Measurements from ENCODE around the gene EPS15.
"Not testable (repeated sequence)": the region's sequence is repeated elsewhere in the genome, so short reads cannot be mapped to it uniquely, and the experiment has no call there.

EPS15 gene

GRCh38 chr1:51519048-51519864 lies at the start of gene EPS15:
TSS of gene EPS15 (minus strand) at chr1:51519266. CDS start at chr1:51519231, 35 bp downstream.
- DNase-seq (ENCODE audit: low spot score) (peak; percentile 94), FAIRE-seq (no peak)

DNA sequence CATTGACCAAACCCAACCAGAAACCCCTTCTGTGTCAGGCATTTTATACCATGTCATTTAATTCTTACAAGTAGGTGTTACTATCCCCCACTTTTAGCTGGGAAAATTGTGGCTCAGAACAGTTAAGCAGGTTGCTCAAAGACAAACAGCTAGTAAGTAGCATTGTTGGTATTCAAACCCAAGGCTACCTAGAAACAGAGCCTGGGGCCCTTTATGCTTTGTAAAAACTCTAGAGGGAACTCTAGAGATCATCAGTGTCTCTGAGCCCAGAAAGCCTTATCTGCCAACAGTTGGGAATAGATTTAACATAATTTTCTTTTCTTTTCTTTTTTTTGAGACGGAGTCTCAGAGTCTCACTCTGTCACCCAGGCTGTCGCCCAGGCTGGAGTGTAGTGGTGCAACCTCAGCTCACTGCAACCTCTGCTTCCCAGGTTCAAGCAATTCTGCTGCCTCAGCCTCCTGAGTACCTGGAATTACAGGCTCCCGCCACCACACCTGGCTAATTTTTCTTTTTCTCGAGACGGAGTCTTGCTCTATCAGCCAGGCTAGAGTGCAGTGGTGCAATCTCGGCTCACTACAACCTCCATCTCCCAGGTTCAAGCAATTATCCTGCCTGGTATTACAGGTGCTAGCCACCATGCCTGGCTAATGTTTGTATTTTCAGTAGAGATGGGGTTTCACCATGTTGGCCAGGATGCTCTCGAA lies 49.3 kb upstream of the EPS15 start:
- no peak for DNase-seq (ENCODE audit: low spot score)

GRCh38 chr1:51567653-51568052 lies 48.6 kb upstream of the EPS15 start:
- FAIRE-seq (no peak), DNase-seq (ENCODE audit: low spot score) (no peak)

More for the DNA sequence above, 49.3 kb upstream of the EPS15 start:
- no peak for FAIRE-seq

DNA sequence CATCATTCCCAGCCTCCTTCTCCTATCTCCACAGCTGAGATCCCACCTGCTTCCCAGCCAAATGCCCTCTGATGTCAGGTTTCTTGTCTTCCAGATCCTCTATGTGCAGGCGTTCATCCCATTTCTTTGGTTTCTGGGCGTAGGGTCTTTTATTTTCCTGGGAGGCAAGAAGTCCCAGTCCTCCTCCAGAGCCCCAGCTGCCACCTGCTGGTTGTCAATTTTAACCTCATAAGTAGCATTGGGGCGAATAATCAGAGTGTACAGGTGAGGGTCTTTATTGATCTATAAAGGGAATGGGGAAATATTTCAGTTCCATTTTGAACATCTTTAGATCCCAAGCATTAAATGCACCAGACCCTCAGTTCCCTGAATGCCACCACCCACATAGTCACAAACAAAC lies 47.2 kb upstream of the EPS15 start:
- DNase-seq (ENCODE audit: low spot score) (no peak), FAIRE-seq (no peak)

- no peak for DNase-seq (ENCODE audit: low spot score)
- no peak for FAIRE-seq
Measured at GRCh38 chr1:51565009-51565408, 45.9 kb upstream of the EPS15 start.

DNA sequence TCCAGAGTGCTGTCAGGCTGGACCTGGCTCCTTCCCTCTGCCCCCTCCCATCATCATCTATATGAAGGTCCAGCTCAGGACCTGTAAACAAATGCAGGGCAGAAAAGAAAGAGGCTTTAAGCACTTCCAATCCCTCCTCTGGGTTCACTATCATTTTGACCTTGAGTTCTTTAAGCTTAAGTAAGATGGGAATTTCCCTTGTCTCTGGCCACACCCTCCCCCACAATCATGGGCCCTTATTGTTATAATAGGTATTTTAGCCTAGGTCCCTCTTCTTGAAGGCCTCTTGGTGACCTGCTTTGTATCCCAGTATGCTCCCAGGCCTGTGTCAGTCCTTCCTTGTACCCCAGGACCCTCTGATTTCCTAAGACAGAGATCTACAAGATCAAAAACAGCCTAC lies 45.1 kb upstream of the EPS15 start:
- DNase-seq (ENCODE audit: low spot score): no peak
- FAIRE-seq: no peak

- FAIRE-seq (no peak), DNase-seq (ENCODE audit: low spot score) (no peak)
Measured at GRCh38 chr1:51561702-51562101, 42.6 kb upstream of the EPS15 start.

GRCh38 chr1:51560895-51561294 lies 41.8 kb upstream of the EPS15 start:
- DNase-seq (ENCODE audit: low spot score); FAIRE-seq: not testable (repeated sequence)

- no peak for FAIRE-seq
- DNase-seq (ENCODE audit: low spot score): no peak
Measured at GRCh38 chr1:51560034-51560433, 41.0 kb upstream of the EPS15 start.

- no peak for FAIRE-seq
- no peak for DNase-seq (ENCODE audit: low spot score)
Measured at GRCh38 chr1:51559501-51559900, 40.4 kb upstream of the EPS15 start.

DNA sequence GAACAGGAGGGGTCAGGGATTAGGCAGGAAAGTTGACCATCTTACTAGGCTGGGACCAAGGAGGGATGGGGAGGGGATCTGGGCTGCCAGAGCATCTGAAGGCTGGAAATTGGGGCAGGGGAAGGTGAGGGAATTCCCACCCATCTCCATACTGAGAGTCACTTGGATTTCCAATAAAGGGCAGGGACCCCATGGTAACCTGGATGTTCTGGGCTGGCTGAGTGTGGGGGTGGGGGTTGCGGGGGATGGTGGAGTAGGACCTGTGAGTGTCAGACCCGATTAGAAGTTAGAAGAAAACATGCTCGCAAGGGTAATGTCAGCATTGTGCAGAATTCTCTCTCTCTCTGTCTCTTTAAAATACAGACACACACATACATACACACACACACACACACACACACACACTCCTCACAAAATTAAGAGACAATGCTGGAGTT lies 40.0 kb upstream of the EPS15 start:
- peak; percentile 72 for FAIRE-seq
- DNase-seq (ENCODE audit: low spot score): no peak

GRCh38 chr1:51558375-51558924 lies 39.4 kb upstream of the EPS15 start:
- FAIRE-seq (peak; percentile 66), DNase-seq (ENCODE audit: low spot score) (peak; percentile 65)

DNA sequence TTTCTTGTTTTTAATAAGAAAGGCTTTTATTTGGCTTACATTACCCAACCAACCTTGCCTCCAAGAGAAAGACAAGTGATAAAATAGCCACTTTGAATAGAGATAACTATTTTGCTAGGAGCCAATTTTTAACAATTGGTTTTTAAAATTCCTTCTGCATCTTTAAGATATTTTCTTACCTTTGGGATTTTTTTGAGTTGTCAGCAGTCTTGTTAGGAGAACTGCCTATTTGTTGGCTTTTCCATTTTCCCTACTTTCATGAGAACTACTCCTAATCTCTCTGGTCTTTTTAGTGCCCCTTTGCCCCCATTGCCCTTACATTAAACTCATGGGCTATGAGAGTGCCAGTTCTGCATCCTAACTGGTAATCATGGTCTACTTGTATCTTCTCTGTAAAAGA lies 38.1 kb upstream of the EPS15 start:
- DNase-seq (ENCODE audit: low spot score): no peak
- FAIRE-seq: no peak

GRCh38 chr1:51555866-51556619 lies 37.0 kb upstream of the EPS15 start:
- no peak for DNase-seq (ENCODE audit: low spot score)
- FAIRE-seq: no peak

DNA sequence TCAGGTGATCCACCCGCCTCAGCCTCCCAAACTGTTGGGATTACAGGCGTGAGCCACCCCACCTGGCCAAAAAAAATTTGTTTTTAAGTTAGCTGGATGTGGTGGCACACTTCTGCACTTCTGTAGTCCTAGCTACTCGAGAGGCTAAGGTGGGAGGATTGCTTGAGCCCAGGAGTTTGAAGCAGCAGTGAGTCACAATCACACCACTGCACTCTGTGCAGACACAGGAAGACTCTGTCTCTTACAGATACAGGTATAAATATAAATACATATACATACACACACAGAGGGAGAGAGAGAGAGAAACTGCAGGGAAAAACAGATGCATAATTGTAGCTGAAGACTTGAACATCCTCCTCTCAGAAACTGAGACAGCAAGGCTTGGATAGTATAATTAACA lies 34.8 kb upstream of the EPS15 start:
- FAIRE-seq: no peak
- no peak for DNase-seq (ENCODE audit: low spot score)

DNA sequence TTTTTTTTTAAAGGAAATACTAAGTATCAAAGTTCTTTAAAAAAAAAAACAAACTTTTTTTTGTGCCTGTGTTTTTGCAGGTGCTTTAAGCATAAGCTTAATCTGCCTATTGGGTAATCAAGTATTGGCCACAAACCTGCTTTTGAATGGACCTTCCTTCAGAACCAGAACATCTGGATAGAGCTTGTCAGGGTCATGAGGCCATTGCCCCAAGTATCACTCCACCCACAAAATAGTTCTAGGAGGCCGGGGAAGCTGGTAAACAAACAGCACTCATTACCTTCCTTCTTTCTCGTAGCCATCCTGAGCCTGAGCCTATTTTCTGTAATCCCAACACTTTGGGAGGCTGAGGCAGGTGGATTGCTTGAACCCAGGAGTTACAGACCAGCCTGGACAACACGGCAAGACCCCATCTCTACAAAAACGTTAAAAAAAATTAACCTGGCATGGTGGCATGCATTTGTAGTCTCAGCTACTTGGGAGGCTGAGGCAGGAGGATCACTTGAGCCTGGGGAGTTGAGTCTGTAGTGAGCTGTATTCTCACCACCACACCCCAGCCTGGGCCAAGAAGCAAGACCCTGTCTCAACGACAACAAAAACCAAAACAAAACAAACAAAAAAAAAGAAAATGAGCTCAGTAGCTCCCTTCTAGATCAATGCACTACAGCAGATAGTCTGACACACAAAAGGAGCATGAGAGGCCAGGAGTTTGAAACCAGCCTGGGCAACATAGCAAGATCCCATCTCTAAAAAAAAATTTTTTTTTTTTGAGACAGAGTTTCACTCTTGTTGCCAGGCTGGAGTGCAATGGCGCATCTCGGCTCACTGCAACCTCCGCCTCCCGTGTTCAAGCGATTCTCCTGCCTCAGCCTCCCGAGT lies 34.1 kb upstream of the EPS15 start:
- FAIRE-seq: no peak
- no peak for DNase-seq (ENCODE audit: low spot score)

DNA sequence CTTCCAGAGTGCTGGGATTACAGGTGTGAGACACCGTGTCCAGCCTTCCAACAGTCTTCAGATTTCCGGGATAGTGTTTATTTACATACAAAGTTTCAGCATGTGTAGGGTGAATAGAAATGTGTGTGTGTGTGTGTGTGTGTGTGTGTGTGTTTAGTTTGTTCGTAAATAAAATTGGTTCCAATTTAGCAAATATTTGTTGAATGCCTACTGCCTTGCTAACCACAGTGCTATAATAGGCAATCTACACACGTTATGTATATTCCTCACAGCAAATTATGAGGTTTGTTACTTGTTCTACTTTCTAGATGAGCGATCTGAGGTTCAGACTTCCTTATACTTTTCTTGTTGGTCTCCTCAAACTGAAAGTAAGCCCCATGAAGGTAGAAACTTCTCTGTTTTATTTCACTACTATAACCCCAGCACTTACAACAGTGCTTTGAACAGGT lies 32.8 kb upstream of the EPS15 start:
- FAIRE-seq (peak; percentile 17), DNase-seq (ENCODE audit: low spot score) (no peak)

DNA sequence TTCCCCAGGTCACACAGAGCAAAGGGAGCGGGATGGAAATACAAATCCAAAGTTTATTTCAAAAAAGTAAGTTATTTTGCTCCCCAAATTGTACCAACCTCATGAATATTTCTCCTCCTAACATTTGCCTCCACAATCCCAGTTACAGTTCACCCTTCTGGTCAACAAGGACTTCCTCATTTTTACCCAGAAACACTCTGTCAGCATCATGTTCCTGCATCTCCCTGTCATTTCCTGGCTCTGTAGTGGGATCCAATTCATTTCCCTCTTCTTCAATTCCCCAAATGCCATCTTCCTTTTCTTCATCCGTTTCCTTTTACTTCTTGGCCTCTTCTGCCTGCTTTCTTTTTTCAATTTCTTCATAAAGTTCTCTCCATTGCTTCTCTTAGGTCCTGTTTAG lies 32.0 kb upstream of the EPS15 start:
- FAIRE-seq: no peak

DNA sequence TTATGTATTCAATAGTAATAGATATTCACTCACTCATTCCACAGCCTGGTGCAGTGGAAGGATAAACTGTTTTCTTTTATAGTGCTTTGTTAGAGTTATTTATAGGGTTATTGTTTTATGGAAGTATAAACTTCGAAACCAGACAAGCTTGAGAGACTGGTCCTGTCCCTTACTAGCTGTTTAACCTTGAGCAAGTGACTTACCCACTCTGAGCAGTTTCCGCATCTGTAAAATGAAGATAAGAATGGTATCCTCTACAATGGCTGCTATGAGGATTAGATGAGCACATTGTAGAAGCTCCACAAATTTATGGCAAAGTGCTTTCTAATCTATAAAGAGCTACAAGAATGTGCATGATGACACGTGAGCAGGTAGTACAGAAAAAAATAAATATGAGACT lies 30.8 kb upstream of the EPS15 start:
- no peak for FAIRE-seq
- DNase-seq (ENCODE audit: low spot score): no peak

More for the DNA sequence above, 32.0 kb upstream of the EPS15 start:
- DNase-seq (ENCODE audit: low spot score): no peak

- DNase-seq (ENCODE audit: low spot score) (no peak), FAIRE-seq (no peak)
Measured at GRCh38 chr1:51549016-51549619, 30.1 kb upstream of the EPS15 start.

All from urothelium cell line (cell line).